MM.1S (cell line): ENCODE data around the gene AGPAT1.
"Not testable (repeated sequence)": the region's sequence is repeated elsewhere in the genome, so short reads cannot be mapped to it uniquely, and the experiment has no call there.

ENCODE experiments used
- DNase-seq: peaks from one replicate; pipeline ENCODE4 v3.0.0-alpha.2; 2015
- H2AFZ ChIP-seq: fragments of 300-600 bp; sonication (generic); 2 replicates; pipeline ENCODE4 v1.6.0; 2016; ENCODE audit warnings: antibody characterized with exemption, low read length
- H3F3A ChIP-seq: fragments of 300-600 bp; sonication (generic); 2 replicates; pipeline ENCODE4 v1.6.1; 2016; ENCODE audit warnings: mild to moderate bottlenecking, antibody characterized with exemption, low read length, moderate library complexity, mixed read lengths; ENCODE audit not compliant: insufficient read depth
- H3K27ac ChIP-seq: fragments of 300-600 bp; sonication (generic); 2 replicates; pipeline ENCODE4 v1.5.1; 2016; ENCODE audit warnings: mild to moderate bottlenecking, low read length
- H3K27me3 ChIP-seq: fragments of 300-600 bp; sonication (generic); replicated peaks from 2 replicates; pipeline ENCODE4 v1.6.0; 2016; ENCODE audit warnings: low read length; ENCODE audit not compliant: insufficient read depth
- H3K36me3 ChIP-seq: fragments of 300-600 bp; sonication (generic); replicated peaks from 2 replicates; pipeline ENCODE4 v1.6.1; 2016; ENCODE audit warnings: mild to moderate bottlenecking, low read length, mixed read lengths; ENCODE audit not compliant: insufficient read depth
- H3K4me1 ChIP-seq: fragments of 300-600 bp; sonication (generic); 2 replicates; pipeline ENCODE4 v1.6.1; 2016; ENCODE audit warnings: low read length, mixed read lengths
- H3K4me2 ChIP-seq: fragments of 300-600 bp; sonication (generic); 2 replicates; pipeline ENCODE4 v1.6.0; 2016; ENCODE audit warnings: low read depth, low read length
- H3K4me3 ChIP-seq: fragments of 300-600 bp; sonication (generic); 2 replicates; pipeline ENCODE4 v1.5.1; 2016; ENCODE audit warnings: low read length, mixed read lengths
- H3K79me2 ChIP-seq: fragments of 300-600 bp; sonication (generic); 2 replicates; pipeline ENCODE4 v1.6.1; 2016; ENCODE audit warnings: mixed run types, low read length, mixed read lengths
- H3K9ac ChIP-seq: fragments of 300-600 bp; sonication (generic); 2 replicates; pipeline ENCODE4 v1.6.1; 2016; ENCODE audit warnings: low read length, mixed read lengths
- H3K9me2 ChIP-seq: fragments of 300-600 bp; sonication (generic); replicated peaks from 2 replicates; pipeline ENCODE4 v1.6.1; 2016; ENCODE audit warnings: mild to moderate bottlenecking, low read length, mixed read lengths; ENCODE audit not compliant: insufficient read depth
- H3K9me3 ChIP-seq: fragments of 300-600 bp; sonication (generic); replicated peaks from 2 replicates; pipeline ENCODE4 v1.6.1; 2016; ENCODE audit warnings: mild to moderate bottlenecking, low read length, mixed read lengths; ENCODE audit not compliant: insufficient read depth
- H4K20me1 ChIP-seq: fragments of 300-600 bp; sonication (generic); 2 replicates; pipeline ENCODE4 v1.6.1; 2016; ENCODE audit warnings: mild to moderate bottlenecking, low read length, moderate library complexity, mixed read lengths; ENCODE audit not compliant: insufficient read depth
- EZH2 ChIP-seq: fragments of 300-600 bp; sonication (generic); optimal IDR thresholded peaks from 2 replicates; pipeline ENCODE3; 2017; ENCODE audit warnings: low read depth, mild to moderate bottlenecking, antibody characterized with exemption, low read length, mixed read lengths
- EZH2phosphoT487 ChIP-seq: fragments of 300-600 bp; sonication (generic); IDR thresholded peaks from 2 replicates; pipeline ENCODE4 v1.6.1; 2018; ENCODE audit warnings: antibody characterized with exemption, low read length
- TF ChIP-seq, protein P1 (sequence below): fragments of 300-600 bp; sonication (generic); IDR thresholded peaks from 2 replicates; pipeline ENCODE4 v1.5.1; 2016; ENCODE audit warnings: antibody characterized with exemption, low read length, mixed read lengths

The AGPAT1 gene

DNA sequence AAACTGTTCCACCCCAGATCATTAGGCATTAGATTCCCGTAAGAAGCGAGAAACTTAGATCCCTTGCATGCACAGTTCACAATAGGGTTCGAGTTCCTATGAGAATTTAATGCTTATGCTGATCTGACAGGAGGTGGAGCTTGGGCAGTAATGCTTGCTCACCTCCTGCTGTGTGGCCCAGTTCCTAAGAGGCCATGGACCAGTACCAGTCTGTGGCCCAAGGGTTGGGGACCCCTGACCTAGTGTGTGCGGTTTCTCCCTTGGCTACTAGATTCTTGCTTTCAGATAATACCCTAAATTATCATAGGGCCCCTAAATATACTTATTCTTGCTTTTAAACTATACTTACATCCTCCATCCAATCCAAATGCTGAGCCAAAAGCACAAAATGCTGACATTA, 18.5 kb upstream of the AGPAT1 start:
- Histone ChIP-seq H3K4me3 (no peak overlapping the region), H3F3A (peaks cover 21% of the 10 kb centered on the region; the same call in 1 of the 2 replicates), H3K79me2 (peaks cover 23% of the 10 kb centered on the region), H3K9me3 (no peaks in the 10 kb centered on the region), H3K27me3 (no peaks in the 10 kb centered on the region), H3K4me2 (peak overlapping the region; percentile 89), H4K20me1 (no peaks in the 10 kb centered on the region), H3K4me1 (peaks cover 31% of the 10 kb centered on the region), H3K36me3 (no peaks in the 10 kb centered on the region), H3K9me2 (no peaks in the 10 kb centered on the region), H3K9ac (no peak overlapping the region), H3K27ac (no peak overlapping the region), H2AFZ (no peak overlapping the region)
- DNase-seq: no peak
- no peak for TF ChIP-seq EZH2
- no peak for TF ChIP-seq EZH2phosphoT487
- TF ChIP-seq, protein P1, sequence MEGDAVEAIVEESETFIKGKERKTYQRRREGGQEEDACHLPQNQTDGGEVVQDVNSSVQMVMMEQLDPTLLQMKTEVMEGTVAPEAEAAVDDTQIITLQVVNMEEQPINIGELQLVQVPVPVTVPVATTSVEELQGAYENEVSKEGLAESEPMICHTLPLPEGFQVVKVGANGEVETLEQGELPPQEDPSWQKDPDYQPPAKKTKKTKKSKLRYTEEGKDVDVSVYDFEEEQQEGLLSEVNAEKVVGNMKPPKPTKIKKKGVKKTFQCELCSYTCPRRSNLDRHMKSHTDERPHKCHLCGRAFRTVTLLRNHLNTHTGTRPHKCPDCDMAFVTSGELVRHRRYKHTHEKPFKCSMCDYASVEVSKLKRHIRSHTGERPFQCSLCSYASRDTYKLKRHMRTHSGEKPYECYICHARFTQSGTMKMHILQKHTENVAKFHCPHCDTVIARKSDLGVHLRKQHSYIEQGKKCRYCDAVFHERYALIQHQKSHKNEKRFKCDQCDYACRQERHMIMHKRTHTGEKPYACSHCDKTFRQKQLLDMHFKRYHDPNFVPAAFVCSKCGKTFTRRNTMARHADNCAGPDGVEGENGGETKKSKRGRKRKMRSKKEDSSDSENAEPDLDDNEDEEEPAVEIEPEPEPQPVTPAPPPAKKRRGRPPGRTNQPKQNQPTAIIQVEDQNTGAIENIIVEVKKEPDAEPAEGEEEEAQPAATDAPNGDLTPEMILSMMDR: no peak

DNA sequence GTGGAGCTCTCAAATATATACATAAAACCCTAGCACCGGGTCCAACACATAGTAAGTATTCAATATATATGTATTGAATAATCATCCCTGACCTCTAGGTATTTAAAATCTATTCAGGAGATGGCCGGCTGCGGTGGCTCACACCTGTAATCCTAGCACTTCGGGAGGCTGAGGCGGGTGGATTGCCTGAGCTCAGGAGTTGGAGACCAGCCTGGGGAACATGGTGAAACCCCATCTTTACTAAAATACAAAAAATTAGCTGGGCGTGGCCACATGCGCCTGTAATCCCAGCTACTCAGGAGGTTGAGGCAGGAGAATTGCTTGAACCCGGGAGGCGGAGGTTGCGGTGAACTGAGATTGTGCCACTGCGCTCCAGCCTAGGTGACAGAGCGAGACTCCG, 17.2 kb upstream of the AGPAT1 start:
- not testable (repeated sequence) for H3K27me3 ChIP-seq, DNase-seq, H4K20me1 ChIP-seq, H3K9me2 ChIP-seq, H3K9me3 ChIP-seq, H3K27ac ChIP-seq, H3K36me3 ChIP-seq
- H3K4me1 ChIP-seq: peaks cover 31% of the 10 kb centered on the region
- H3K4me2 ChIP-seq: peak overlapping the region; percentile 97
- H3K9ac ChIP-seq: peak overlapping the region; percentile 69; the same call in 1 of the 2 replicates
- peaks cover 32% of the 10 kb centered on the region for H3K79me2 ChIP-seq
- H3F3A ChIP-seq: peaks cover 21% of the 10 kb centered on the region; the same call in 1 of the 2 replicates
- peak overlapping the region; percentile 75; the same call in 1 of the 2 replicates for H3K4me3 ChIP-seq
- peak overlapping the region; percentile 46 for H2AFZ ChIP-seq

- Histone ChIP-seq H3K9ac (peak within 1 kb of the TSS; percentile 69), H3K79me2 (peaks cover 32% of the 10 kb centered on the region), H4K20me1 (no peaks in the 10 kb centered on the region), H3K4me1 (peaks cover 31% of the 10 kb centered on the region), H3K9me2 (no peaks in the 10 kb centered on the region), H3K27me3 (no peaks in the 10 kb centered on the region), H3K27ac (peak within 1 kb of the TSS; percentile 2; the same call in 1 of the 2 replicates), H3K4me2 (peak within 1 kb of the TSS; percentile 97), H3F3A (peaks cover 21% of the 10 kb centered on the region; the same call in 1 of the 2 replicates), H2AFZ (peak within 1 kb of the TSS; percentile 46), H3K9me3 (no peaks in the 10 kb centered on the region), H3K4me3 (peak within 1 kb of the TSS; percentile 75), H3K36me3 (no peaks in the 10 kb centered on the region)
- TF ChIP-seq EZH2: no peak
- TF ChIP-seq, protein P1: no peak
- no peak for TF ChIP-seq EZH2phosphoT487
- DNase-seq: peak; percentile 33
Measured at GRCh38 chr6:32192608-32193039, 16.7 kb upstream of the AGPAT1 start, which contains the start of gene GPSM3. GPSM3 (minus strand) TSS chr6:32192643; CDS start chr6:32192513, 130 bp downstream.
